GM18951 (cell line): ENCODE data around the gene ERP29.
"Not testable (repeated sequence)": the region's sequence is repeated elsewhere in the genome, so short reads cannot be mapped to it uniquely, and the experiment has no call there.

Source experiments
- POLR2A ChIP-seq: IDR thresholded peaks from 4 replicates; pipeline ENCODE4 v1.6.1; 2011; ENCODE audit warnings: mild to moderate bottlenecking; ENCODE audit not compliant: insufficient read length, insufficient read depth; ENCODE audit errors: extremely low read depth
- in situ Hi-C: fragments of 300-500 bp; cut with MboI; formaldehyde crosslinking; loops from one replicate; pipeline ENCODE4 v1.12.0; 2022; ENCODE audit warnings: low sequenced_read_pairs, mixed read lengths, inconsistent platforms; ENCODE audit not compliant: unreplicated experiment

The ERP29 gene

GRCh38 chr12:112035219-112035785 lies 22.1 kb downstream of the ERP29 start:
- TF ChIP-seq POLR2A = no peak
- in situ Hi-C loops = no loop called here

GRCh38 chr12:112036614-112037013 lies 23.4 kb downstream of the ERP29 start:
- in situ Hi-C loops = not testable (repeated sequence)

GRCh38 chr12:112046003-112046402 lies 32.8 kb downstream of the ERP29 start:
- in situ Hi-C loops = no loop called here
- TF ChIP-seq POLR2A = no peak

- no peak for TF ChIP-seq POLR2A
- in situ Hi-C loops = no loop called here
These were observed 36.1 kb downstream of the ERP29 start for GRCh38 chr12:112049351-112049750.

- in situ Hi-C loops = no loop called here
- TF ChIP-seq POLR2A = no peak
These were observed 47.9 kb downstream of the ERP29 start for GRCh38 chr12:112061137-112061536.

GRCh38 chr12:112063273-112063672 lies 50.0 kb downstream of the ERP29 start:
- in situ Hi-C loops = no loop called here
- TF ChIP-seq POLR2A = no peak

- no peak for TF ChIP-seq POLR2A
- in situ Hi-C loops = no loop called here
These were observed 53.3 kb downstream of the ERP29 start for GRCh38 chr12:112066566-112066965.
